GM10248 (cell line): Measurements from ENCODE around the gene TRABD.

ENCODE experiments used
- CTCF ChIA-PET: fragments of 300-600 bp; sonication (Branson Sonifier 250); formaldehyde crosslinking; extraction: SDS; loops from one replicate; lab custom pipeline; 2021; ENCODE audit warnings: antibody characterized with exemption; lab: Yijun Ruan, JAX
- POLR2A ChIA-PET: fragments of 350-650 bp; sonication (Branson Sonifier 250); formaldehyde crosslinking; extraction: SDS; loops from one replicate; lab custom pipeline; 2020; ENCODE audit warnings: antibody characterized with exemption; lab: Yijun Ruan, JAX
- DNase-seq: peaks from one replicate; pipeline ENCODE4 v3.0.0; 2012; ENCODE audit errors: extremely low spot score
- TF ChIP-seq, protein P1 (sequence below): IDR thresholded peaks from 2 replicates; pipeline ENCODE4 v1.5.1; 2012; ENCODE audit warnings: mild to moderate bottlenecking, low read depth; ENCODE audit errors: extremely low read depth, missing control alignments, control extremely low read depth

The TRABD gene

DNA sequence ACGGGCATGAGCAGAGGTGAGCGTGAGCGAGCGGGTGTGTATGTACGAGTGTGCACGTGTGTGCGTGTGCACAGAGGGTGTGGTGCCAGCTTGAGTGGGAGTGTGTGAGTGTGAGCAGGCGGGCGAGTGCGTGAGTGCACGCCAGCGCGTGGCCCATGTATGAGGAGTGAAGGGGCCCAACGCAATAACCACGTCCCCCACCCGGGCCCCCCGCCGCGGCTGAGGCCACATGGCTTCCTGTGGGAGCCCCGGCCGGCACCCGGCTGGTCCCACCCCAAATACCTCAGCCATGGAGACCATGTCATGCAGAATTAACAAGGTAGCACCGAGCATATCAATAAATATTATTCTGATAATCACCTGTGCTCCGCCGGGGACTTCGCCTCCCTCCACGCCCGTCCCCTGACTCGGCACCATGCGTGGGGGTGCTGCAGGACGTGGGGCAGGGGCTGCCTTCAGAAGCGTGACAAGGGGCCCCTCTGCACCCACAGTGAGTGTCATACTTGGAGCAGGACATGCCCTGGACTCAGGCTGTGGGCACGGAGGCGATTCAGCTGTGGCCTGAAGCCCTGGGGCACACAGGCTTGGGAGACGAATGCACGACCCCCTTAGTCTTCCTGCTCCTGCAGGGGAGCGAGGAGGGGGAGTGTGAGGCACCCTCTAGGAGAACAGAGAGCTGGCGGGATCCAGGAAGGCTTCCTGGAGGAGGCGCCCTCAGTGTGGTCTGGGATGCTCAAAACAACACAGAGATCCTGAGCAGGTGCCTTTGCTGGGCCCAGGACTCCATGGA is 5.6 kb upstream of the TRABD start:
- ChIA-PET POLR2A (no interaction called here), CTCF (interaction anchor here (0.8 kb wide), 1 partner anchor 38 kb away, joined by 3 read pairs; no protein-coding TSS in a partner anchor)
- DNase-seq: no peak
- TF ChIP-seq, protein P1, sequence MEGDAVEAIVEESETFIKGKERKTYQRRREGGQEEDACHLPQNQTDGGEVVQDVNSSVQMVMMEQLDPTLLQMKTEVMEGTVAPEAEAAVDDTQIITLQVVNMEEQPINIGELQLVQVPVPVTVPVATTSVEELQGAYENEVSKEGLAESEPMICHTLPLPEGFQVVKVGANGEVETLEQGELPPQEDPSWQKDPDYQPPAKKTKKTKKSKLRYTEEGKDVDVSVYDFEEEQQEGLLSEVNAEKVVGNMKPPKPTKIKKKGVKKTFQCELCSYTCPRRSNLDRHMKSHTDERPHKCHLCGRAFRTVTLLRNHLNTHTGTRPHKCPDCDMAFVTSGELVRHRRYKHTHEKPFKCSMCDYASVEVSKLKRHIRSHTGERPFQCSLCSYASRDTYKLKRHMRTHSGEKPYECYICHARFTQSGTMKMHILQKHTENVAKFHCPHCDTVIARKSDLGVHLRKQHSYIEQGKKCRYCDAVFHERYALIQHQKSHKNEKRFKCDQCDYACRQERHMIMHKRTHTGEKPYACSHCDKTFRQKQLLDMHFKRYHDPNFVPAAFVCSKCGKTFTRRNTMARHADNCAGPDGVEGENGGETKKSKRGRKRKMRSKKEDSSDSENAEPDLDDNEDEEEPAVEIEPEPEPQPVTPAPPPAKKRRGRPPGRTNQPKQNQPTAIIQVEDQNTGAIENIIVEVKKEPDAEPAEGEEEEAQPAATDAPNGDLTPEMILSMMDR: no peak

DNA sequence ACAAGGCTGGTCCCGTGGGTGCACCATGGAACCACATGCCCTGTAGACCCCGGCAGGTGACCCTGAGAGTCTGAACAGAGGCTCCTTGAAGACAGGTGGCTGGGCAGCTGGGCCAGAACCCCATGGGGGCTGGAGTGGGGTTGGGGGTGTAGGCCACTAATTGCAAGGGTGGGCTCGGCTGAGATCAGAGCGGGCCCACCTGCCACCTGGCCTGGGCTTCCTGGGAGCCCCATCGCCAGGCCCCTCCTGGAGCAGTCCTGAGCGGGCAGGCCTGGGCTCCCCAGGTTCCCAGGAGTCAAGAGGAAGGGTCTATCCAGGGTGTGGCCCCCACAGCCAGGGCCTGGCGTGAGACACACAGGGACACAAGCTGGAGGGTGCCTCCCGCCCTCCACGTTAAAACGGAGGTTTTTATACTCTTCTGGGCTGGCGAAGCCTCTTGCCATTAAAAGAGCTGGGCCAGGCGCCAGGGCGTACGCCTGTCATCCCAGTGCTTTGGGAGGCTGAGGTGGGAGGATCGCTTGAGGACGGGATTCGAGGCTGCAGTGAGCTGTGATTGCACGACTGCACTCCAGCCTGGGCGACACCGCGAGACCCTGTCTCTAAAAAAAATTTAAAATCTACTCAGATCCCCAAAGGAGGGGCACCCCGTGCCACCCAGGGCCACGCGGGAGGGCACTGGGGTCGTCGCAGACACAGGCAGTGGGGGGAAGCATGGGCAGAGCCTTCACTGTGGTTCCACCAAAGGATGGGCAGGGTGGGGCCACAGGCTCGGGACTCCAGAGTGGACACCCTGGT is 4.8 kb upstream of the TRABD start:
- CTCF ChIA-PET: interaction anchor here (0.8 kb wide), 1 partner anchor 38 kb away, joined by 3 read pairs; no protein-coding TSS in a partner anchor
- DNase-seq: no peak
- POLR2A ChIA-PET: no interaction called here
- TF ChIP-seq, protein P1: no peak

DNA sequence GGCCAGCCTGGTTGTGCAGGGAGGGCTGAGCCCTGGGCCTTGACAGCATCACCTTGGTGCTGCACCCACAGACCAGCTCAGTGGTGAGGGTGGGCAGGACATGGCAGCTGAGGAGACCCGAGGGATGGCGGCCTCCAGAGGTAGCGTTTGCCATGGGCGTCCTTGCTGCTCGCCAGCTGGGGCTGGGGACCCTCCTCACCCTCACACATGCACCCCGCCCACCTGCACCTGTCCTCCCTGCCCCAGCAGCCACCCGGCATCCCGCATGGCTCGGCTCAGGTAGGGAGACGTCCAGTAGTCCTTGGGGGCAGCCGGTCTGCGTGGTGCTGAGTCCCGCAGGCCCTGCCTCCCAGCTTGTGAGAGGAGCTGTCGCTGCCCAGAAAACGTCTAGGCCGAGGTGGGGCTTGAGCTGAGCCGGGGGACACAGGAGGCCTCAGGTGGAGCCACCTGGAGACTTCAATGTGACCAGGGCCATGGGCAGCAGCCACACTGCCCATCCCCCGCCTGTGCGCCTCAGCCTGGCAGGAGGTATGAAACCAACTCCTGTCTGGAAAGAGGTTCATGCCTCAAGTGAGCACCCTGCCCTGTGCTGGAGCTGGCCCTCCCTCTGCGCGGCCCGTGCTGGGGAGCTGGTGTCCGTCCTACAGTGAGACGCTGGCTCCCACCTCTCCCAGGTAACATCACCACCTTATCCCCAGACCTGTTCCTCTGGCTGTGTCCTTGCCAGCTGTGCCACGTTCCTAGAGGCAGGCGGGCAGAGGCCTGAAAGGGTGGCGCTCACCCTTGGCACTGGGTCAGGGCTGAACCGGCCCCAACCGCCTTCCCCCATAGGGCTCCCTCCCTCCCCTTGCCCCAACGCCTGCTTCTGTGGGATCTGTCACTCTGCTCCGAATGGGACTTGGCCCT is 3.3 kb upstream of the TRABD start:
- DNase-seq: no peak
- CTCF ChIA-PET: no interaction called here

DNA sequence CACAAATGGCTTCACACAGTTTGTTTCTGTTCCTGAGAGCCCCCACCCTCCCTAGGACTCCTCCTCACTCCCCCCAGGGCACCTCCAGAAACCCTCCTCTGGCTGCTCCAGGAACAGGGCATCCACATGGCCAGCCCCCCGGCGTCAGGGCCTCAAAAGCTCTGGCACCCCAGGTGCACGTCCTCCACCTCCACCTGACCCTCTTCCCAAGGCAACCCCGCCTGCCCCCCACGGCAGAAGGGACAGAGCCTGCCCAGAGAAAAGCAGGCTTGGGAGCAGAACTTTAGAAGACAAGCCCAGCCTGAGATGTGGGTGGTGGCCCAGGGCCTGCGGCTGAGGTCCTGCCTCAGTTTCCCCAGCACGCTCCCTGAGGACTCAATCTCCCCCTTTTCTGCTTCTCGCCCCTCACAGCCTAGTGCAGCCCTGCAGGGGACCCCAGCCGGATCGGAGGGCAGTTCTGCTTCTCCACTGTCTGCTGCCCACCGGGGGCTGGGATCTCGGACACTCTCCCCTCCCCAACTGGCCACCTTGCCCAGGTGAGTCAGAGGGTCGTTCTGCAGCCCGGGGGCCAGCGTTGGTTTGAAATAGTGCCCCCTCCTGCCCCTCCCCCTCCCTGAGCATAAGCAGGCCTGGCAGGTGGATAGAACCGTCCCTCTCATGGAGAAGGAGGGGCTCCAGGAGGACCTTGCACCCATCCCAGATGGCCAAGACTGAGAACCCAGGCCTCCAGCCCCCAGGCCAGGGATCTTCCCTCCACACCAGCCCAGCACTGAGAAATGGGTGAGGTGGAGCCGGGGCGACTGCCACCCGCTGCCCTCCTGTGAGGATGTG is 2.4 kb upstream of the TRABD start:
- TF ChIP-seq, protein P1: no peak
- ChIA-PET CTCF (no interaction called here), POLR2A (no interaction called here)
- no peak for DNase-seq

More for the DNA sequence above, 3.3 kb upstream of the TRABD start:
- TF ChIP-seq, protein P1: no peak
- POLR2A ChIA-PET: no interaction called here

DNA sequence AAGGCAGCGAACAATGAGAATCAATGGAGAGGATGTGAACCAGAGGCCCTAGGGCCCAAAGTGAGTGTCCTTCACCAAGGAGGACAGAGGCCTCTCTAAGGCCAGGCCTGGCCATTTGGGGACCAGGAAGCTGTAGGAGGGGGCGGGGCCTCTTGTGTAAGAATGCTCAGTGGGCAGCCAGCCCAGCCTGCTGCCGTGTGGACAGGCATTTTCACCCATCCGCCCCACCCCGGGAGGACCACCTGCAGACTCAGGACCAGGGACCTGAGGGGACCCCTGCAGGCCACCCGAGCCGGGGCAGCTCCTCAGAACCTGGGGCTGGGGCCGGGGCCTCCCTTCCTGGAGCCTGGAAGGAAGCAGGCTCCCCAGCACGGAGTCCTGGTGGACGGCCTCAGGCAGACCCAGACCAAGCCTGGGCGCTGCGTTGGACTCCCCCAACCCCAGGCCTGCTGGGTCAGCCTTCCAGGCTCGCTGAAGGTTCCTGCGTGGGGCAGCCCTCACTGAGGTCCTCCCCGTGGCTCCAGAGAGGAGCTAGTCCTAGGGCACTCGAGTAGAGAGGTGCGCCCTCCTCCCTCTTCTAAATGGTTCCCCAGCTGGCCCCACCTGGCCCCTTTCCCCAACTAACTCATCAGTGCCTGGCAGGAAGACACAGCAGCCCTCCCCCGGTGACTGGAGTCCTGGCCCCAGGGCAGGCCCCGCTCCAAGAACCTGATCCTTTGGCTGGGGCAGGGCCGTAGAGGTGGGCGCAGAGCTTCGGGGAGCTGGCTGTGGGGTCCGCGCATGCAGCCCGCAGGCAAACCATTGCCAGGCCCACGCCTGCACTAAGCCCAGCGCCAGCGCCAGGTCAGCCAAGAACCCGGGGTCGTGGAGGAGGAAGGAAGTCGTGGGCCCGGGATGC is 1.5 kb upstream of the TRABD start:
- no peak for DNase-seq
- ChIA-PET POLR2A (interaction anchor here (0.6 kb wide), 1 partner anchor 12 kb away, joined by 4 read pairs; no protein-coding TSS in a partner anchor), CTCF (interaction anchor here (1.1 kb wide), 1 partner anchor 13 kb away, joined by 3 read pairs; no protein-coding TSS in a partner anchor)
- TF ChIP-seq, protein P1: no peak
